CD4-positive, alpha-beta T cell treated with Interleukin-2 at 100 ng/mL for 4 hours (primary cell): ENCODE data around the gene GPR108.
"Not testable (repeated sequence)": the region's sequence is repeated elsewhere in the genome, so short reads cannot be mapped to it uniquely, and the experiment has no call there.

Experiments used
- DNase-seq: peaks from one replicate; pipeline ENCODE4 v3.0.0-alpha.2; 2020; ENCODE audit warnings: low spot score

GPR108 gene

GRCh38 chr19:6737284-6737872 is at the start of gene GPR108:
Gene GPR108, minus strand, starts transcription at chr19:6737580. Its CDS starts 4 bp downstream, at chr19:6737576.
- DNase-seq = peak; percentile 100

- DNase-seq = no peak
Measured at GRCh38 chr19:6779206-6779605, 41.8 kb upstream of the GPR108 start.

- no peak for DNase-seq
Measured at GRCh38 chr19:6778386-6778785, 41.0 kb upstream of the GPR108 start.

GRCh38 chr19:6777434-6777833 is 40.1 kb upstream of the GPR108 start:
- DNase-seq = no peak

- DNase-seq = no peak
Measured at GRCh38 chr19:6776999-6777398, 39.6 kb upstream of the GPR108 start.

GRCh38 chr19:6776045-6776444 is 38.7 kb upstream of the GPR108 start:
- not testable (repeated sequence) for DNase-seq

- DNase-seq = no peak
Measured at GRCh38 chr19:6774821-6775707, 37.7 kb upstream of the GPR108 start.

GRCh38 chr19:6773323-6773931 is 36.0 kb upstream of the GPR108 start:
- peak; percentile 40 for DNase-seq

- DNase-seq = no peak
Measured at GRCh38 chr19:6772866-6773322, 35.5 kb upstream of the GPR108 start.

GRCh38 chr19:6772028-6772865 is 34.9 kb upstream of the GPR108 start, which contains the start of gene VAV1:
Gene VAV1, plus strand, starts transcription at chr19:6772708. Its CDS starts 100 bp downstream, at chr19:6772808.
- peak; percentile 83 for DNase-seq

GRCh38 chr19:6771648-6772027 is 34.3 kb upstream of the GPR108 start:
- DNase-seq = not testable (repeated sequence)

GRCh38 chr19:6769006-6769619 is 31.7 kb upstream of the GPR108 start:
- DNase-seq = peak; percentile 27

- no peak for DNase-seq
Measured at GRCh38 chr19:6768236-6768785, 30.9 kb upstream of the GPR108 start.

- DNase-seq = peak; percentile 97
Measured at GRCh38 chr19:6767357-6768235, 30.2 kb upstream of the GPR108 start, which contains the start of gene SH2D3A. Gene SH2D3A, minus strand, starts transcription at chr19:6767435. Its CDS starts 3,687 bp downstream, at chr19:6763748.

GRCh38 chr19:6767081-6767356 is 29.6 kb upstream of the GPR108 start:
- DNase-seq = peak; percentile 71

- DNase-seq = no peak
Measured at GRCh38 chr19:6766357-6767080, 29.1 kb upstream of the GPR108 start.

- no peak for DNase-seq
Measured at GRCh38 chr19:6765738-6766356, 28.5 kb upstream of the GPR108 start.

GRCh38 chr19:6762253-6762797 is 24.9 kb upstream of the GPR108 start:
- not testable (repeated sequence) for DNase-seq
